Stimulated activated CD8-positive, alpha-beta memory T cell treated with anti-CD3 and anti-CD28 coated beads, Interleukin-12 subunit alpha, Interleukin-12 subunit beta, amount 100 ng/mL, for 1 hour (primary cell): Measurements from ENCODE around the gene GM2A.
"Not testable (repeated sequence)": the region's sequence is repeated elsewhere in the genome, so short reads cannot be mapped to it uniquely, and the experiment has no call there.

Experiments used
- DNase-seq: peaks from one replicate; pipeline ENCODE4 v3.0.0-alpha.2; 2020; ENCODE audit warnings: low read depth

Gene GM2A

DNA sequence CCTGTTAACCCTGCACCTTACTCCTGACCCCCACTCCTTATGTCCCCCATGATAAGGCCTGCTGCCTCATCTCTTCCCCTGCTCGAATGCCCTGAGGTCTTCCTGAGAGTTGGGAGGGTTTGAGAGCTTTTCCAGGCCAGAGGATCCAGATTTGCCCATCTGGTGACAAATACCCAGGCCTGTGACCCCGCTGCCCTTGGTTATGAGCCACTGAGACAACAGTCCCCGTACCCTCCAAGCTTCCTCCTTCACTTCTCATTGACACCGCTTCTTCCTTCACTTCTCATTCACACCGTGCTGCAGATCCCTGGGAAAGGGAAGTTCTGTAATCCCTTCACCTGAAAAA is 593 bp downstream of the GM2A start:
- no peak for DNase-seq

DNA sequence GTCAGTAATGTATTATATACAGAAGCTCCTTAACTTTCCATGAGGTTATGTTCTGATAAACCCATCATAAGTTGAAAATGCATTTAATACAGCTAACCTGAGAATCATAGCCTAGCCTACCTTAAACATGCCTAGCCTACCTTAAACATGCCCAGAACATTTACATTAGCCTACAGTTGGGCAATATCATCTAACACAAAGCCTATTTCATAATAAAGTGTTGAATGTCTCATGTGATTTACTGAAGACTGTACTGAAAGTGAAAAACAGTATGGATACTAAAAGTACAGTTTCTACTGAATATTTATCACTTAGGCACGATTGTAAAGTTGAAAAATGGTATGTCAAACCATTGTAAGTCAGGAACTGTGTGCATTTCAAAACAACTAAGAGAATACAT is 1.6 kb downstream of the GM2A start:
- DNase-seq, result no peak

DNA sequence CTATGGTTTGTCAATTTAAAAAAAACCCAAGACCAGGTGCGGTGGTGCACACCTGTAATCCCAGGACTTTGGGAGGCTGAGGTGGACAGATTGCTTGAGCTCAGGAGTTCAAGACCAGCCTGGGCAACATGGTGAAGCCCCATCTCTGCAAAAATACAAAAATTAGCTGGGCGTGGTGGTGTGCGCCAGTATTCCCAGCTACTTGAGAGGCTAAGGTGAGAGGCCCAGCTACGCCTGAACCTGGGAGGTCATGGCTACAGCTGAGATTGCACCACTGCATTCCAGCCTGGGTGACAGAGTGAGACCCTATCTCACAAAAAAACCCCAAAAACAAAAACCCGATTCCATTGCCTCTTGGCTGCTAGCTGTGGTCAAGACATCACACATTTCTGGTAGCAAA is 2.0 kb downstream of the GM2A start:
- not testable (repeated sequence) for DNase-seq

DNA sequence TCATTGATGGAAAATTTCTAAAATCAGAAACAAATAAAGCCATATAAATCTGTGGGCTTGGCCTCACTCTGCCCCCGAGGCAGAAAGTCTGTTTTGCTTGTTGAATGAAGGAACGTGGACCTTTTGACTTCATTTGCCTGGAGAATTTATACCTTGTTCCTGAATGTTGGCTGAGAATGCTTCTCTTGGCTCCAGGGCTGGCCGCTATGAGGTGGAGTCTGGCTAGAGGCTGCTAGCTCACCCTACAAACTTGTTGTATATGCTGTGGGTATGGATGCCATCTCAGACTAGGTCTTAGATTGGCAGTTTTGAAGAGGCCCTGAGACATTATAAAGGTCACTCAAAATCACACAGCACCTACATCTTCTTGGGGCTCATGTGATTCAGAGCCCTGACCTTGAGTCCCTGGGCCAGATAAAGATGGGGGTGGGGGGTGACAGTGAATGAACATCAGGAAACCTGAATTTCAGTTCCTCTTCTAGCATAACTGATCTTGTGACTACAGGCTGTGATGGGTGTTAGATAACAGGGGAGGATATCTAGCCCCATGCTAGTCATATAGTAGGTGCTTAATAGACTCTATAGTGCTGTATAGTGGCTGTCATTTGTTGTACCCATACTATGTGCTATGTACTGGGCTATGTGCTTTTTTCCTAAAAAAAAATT is 2.8 kb downstream of the GM2A start:
- no peak for DNase-seq

DNA sequence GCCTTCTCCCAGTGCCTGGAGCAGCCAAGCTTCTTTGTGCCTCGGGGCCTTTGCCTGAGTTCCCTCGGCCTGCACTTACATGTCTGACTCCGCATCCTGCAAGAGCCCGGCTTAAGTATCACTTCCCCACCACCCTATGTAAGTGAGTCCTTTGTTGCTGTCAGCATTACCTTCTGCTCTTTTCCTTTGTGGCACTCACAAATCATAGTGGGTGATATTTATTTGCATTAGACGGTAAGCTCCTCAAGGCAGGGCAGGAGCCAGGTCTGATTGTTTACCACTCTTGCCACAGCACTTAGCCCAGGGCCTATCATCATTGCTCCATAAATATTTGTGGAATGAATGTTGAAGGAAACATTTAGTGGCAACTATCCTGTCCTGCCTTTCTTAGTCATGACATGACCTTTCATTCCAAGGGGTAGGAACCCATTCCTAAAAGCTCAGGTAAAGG is 4.8 kb downstream of the GM2A start:
- no peak for DNase-seq

DNA sequence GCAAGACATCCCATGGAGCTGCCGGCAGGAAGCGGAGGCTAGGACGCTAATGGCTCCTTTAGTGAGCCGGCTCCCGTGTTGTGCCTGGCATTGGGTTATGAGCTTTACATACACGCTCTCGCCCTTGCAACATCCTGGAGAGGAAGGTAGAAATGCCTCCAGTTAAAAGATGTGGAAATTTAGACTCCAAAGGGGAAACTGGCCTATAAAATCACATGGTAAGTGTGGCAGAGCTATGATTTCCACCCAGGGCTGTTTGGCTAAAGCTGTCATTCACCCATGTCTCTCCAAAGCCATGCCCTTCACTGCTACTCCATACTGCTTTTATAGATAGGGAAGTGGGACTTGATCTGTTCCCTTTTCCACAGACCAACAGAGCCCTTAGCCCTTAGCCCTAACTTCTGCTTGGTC is 5.2 kb downstream of the GM2A start:
- DNase-seq, result no peak

DNA sequence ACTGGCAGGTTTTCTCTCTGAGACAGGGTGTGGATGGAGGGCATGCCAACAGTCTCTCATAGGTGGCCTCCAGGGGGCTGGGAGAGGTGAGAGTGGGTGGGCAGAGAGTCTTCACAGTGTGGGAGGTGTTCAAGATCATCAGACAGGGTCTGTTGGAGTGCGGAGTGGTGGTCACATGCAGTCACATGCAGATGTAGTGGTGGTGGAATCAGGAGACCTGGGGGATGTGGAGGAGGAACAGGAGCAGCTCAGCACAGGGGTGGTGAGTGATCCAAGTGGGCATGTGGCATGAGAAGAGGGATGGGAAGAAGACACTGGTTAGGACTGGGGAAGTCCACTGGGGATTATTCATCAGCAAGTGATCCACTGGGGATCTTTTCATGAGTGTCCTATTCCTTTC is 5.8 kb downstream of the GM2A start:
- DNase-seq, result no peak

DNA sequence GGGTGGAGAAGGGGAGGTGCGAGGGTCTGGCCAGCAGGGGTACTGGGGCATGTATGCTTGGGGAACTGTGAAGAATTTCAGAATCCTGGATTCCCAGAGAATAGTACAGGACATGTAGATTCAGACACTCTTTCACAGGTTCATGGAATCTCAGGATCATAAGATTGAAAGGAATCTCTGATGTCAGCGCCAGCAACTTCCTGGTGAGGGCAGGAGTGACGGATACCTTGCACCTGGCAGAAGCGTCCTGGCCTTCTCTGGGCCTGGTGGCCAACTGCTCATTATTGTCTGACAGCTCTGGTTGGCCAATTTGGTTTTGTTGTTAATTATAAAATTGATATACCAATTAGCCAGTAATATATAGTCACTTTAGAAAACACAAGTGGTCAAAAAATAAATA is 6.9 kb downstream of the GM2A start:
- DNase-seq, result no peak

DNA sequence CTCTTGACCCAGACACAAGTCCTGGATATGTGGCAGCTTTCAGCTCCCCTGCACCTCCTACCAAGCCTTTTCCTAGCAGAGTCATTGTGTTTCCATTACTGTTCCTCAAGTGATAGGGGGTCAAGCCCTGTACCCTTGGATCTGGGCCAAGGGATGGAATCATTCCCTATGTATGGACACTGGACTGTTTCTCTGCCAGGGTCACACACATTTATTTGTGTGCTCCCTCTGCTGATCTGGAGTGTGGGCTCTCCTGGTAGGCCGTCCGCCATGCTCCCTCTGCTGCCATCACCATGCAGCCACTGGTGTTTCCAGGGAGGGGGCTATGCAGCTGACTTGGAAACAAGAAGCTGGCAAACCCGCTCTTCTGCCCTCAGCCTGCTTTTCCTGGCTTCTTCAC is 9.5 kb downstream of the GM2A start:
- DNase-seq, result no peak

DNA sequence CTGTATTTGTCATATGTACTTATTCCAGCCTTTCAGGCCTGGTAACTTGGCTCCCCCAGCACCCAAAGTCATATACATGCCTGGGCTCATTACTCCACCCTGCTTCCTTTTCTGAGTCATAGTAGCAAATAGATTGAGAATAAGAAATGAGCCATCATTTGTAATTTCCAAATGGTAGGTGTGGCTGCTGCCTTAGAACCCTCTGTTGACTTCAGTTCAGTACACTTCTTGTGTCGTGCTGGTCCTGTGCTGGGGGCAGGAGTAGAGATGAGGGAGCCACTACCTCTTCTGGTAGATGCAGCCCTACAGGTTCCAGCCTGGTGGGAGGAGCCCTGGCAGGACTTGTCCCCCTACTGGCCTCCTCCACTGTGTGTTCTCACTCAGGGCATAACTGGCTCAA is 11.1 kb downstream of the GM2A start:
- DNase-seq, result no peak

DNA sequence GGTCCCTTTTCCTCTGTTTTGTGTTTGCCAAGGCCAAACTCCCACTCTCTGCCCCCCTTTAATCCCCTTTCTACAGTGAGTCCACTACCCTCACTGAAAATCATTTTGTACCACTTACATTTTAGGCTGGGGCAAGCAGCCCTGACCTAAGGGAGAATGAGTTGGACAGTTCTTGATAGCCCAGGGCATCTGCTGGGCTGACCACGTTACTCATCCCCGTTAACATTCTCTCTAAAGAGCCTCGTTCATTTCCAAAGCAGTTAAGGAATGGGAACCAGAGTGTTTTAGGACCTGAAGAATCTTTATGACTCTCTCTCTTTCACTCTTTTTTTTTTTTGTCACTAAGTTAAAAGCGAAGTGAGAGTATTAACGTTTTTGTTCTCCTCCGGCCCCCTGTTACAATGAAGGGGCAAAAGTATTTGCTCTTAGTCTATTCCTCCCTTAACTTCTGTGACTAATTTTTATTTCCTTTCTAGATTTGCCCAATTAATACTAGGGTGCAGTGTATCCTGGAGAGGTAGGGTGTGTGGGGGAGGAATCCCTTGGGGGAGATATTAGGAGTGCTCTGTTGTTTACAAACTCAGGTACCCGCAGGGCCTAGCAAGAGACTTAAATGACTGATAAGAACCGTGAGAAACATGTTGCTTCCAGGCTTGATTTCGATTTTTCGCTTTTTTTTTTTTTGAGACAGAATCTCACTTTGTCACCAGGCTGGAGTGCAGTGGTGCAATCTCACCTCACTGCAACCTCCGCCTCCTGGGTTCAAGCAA is 14.7 kb downstream of the GM2A start:
- no peak for DNase-seq

DNA sequence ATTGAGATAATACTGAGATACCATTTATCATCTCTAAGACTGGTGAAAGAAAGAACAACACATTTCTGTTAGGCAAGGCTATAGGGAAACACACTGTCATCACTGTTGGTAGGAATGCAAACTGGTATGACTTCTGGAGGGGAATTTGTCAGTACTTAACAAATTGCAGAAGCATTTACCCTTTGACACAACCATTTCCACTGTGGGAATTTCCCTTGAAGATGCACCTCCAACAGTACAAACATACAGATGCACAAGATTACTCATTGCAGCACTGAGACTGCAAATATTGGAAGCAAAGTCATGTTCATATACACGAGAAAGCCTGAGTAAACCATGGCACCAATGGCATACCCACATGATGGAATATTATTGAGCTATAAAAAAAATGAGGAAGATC is 17.6 kb downstream of the GM2A start:
- no peak for DNase-seq

DNA sequence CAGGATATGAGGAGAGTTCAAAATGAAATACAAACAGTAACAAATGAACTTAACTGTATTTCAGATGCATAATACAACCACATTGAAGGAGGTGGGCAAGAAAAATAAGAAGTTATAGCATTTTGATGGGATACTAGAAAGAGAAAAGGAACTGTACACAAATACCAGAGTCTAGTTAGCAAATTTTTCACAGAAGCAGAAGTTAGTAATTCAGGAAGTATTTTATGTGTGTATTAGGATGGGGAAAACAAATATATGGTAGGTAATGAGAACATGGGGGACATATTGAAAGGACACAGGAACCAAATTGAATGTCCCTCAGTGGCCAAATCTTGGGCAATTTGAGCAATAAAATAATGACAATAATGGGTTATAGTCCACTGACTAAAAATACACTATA is 18.4 kb downstream of the GM2A start:
- DNase-seq, result no peak

DNA sequence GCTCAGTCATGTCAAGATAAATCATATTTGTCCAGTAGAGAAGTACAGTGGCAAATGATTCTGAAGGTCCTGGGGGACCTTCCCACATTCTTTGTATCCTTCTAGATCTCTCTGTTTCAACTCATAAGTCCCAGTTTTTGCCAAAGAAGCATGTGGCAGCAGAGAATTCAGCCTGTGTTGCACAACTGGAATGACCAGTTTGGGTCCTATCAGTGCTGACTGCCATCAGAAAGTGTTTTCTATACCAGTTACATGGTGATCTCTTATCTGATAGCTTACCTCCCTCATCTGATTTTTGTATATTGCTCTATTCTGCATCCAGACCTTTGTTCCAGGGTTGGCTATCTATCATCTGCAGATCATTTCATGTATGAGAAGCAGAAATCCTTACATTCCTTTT is 21.7 kb downstream of the GM2A start:
- DNase-seq, result no peak

DNA sequence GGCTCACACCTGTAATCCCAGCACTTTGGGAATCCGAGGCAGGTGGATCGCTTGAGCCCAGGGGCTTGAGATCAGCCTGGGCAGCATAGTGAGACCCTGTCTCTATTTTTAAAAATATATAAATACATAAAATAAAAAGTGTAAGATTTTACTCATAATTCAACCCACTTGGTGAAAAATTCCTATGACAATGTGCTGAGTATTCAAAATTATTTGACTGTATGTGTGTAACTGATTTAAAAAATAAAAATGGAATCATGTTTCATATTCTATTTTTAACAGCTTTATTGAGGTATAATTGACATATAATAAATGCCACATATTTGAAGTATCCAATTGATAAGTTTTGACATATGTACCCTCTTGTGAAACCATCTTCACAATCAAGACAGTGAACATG is 22.8 kb downstream of the GM2A start:
- no peak for DNase-seq

DNA sequence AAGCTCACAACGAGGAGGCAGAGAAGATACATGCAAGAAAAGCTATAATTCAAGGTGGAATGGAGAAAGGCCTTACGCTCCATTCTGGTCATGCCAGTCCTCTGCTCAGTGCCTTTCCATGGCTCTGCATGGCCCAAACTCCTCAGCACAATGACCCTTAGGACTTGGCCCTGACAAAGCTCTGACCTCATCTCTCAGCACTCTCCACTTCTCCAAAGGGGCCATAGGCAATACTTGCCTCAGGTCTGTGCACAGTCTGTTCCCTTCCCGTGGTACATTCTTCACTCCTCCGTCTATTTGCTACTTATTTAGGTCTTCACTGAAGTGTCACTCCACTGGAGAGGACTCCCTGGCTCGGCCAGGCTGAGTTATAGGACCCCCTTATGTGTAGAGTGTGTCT is 25.9 kb downstream of the GM2A start:
- DNase-seq, result no peak

DNA sequence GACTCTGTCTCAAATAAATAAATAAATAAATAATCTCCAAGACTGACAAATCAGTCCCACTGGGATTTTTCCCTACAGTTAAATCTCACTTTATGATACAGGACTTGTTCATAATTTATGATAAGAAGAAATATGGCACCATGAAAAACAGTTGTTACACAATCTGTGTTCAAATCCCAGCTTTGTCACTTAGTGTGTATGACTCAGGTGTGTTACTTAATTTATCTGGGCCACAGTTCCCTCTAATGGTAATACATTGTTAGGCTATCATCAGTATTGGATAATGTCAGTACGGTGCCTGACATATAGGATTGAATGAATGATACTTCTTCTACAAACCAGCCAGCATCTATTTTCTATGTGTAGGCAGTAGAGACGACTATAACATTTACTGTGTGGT is 27.5 kb downstream of the GM2A start:
- DNase-seq, result no peak

DNA sequence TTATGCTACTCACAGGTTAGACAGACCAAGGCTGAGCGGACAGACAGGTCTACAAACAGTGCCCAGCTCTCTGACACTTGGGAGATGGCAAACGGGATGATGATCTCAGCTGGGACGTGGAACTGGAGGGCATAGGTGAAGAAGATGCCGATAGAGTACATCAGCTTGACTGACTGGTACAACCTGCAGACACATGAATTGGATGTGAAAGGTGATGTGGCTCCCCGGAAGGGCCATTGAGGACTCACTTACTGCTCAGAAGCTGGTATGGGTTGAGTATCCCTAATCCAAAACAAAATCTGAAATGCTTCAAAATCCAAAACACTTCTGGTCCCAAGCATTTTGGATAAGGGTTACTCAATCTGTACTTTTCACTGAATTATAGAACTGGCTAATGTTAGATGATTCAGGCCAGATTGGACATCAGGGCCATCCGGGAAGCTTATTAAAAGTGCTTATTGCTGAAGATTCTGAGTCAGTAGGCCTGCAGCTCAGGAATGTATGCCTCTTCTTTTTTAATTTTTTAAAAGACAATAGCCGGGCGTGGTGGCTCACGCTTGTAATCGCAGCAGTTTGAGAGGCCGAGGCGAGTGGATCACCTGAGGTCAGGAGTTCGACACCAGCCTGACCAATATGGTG is 28.1 kb downstream of the GM2A start:
- no peak for DNase-seq

DNA sequence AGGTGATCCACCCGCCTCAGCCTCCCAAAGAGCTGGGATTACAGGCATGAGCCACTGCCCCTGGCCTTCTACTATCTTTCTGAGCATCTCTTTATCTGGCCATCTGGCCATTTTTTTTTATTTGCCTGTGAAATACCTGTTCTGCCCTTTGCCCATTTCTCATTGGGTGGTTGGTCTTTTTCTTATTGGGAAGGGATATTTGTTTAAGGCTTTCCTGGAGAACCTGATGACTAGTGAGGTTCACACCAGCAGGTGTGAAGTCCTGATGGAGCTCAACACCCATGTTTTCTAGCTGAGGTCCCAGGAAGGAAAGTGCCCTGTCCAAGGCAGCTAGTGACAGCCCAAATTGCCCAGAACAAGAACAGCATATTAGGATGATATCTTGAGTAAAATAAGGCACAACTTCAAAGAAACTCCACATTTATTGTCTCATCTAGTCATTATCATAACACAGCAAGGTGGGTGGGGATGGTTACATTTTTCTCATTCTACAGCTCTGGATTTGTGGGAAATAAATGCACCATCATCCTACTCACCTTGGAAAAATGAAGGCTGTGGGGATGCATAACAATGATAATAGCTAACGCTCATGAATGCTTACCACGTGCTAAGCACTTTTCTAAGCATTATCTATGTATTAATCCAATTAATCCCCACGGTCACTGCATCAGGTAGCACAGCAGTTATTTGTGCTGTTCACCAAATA is 30.3 kb downstream of the GM2A start:
- no peak for DNase-seq

DNA sequence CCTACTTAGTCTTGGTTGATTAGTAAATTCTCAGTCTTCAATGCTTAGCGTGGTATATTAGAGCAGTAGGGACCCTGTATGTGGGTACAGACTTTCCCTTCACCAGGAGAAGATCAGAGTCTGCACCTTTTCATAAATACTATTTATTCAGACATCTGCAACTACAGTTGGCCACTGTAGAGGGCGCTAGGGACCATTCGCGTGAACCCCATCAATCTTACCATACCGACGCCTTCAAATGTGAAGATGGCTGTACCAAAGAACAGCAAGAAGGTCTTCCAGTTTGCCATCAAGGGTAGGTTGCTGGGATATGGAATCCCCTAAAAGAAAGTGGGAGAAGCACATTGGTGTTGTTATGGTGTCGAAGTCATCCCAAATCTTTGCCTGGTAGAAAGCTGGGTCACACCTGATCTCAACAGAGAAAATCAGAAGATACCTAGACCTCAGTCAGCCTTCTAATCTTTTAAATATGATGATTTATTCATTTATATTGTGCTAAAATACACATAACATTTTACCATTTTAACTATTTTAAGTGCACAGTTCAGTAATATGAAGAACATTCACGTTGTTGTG is 31.5 kb downstream of the GM2A start:
- no peak for DNase-seq

DNA sequence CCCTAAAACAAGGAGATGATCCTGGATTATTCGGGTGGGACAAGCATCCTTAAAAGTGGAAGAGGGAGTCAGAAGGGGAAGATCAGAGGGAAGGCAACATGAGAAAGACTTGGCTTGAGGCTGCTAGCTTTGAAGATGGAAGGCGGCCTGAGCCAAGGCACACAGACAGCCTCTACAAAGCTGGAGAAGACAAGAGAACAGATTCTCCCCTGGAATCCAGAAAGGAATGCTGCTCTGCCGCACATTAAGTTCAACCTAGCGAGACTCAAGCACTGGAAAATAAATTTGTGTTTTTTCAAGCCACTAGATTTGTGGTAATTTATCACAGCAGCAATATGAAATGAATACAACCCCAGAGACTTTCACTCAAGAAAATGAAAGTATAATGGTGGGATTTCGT is 32.7 kb downstream of the GM2A start:
- no peak for DNase-seq

DNA sequence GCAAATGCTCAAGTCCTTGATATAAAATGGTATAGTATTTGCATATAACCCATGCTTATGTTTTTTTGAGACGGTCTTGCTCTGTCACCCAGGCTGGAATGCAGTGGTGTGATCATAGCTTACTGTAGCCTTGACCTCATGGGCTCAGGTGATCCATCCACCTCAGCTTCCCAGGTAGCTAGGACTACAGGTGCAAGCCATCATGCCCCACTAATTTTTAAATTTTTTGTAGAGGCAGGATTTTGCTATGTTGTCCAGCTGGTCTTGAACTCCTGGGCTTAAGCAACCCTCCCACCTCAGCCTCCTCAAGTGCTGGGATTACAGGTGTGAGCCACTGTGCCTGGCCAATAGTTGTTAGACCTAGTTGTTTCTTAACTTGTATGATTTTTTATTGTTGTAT is 33.3 kb downstream of the GM2A start:
- DNase-seq, result no peak

DNA sequence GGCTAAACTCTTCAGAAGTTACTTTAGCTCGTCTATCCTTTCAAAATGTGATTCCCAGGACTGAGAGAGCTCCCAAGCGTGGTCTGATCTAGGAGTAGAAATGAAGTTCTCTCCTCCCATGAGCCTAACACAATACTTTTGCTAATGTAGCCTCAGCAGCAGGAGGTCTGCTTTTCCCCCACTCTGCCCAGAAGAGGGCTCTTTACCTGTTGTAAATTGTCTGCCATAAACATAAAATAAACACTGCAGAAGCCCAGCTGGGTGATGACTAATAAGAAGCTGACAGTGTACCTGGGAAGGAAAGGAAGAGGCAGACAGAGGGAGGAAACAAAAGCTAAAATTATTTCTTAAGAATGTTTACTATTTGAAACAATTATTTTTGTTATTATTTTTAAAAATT is 35.2 kb downstream of the GM2A start:
- DNase-seq, result no peak
